Loucy (cell line): ENCODE results near the gene AKT1S1.

Experiments
- H2AFZ ChIP-seq: fragments of 200-600 bp; sonication (generic); 2 replicates; pipeline ENCODE4 v1.6.0; 2016; ENCODE audit warnings: antibody characterized with exemption, mild to moderate bottlenecking, low read length, moderate library complexity
- H3F3A ChIP-seq: fragments of 200-600 bp; 2 replicates; pipeline ENCODE4 v1.6.0; 2016; ENCODE audit warnings: antibody characterized with exemption, low read depth, mild to moderate bottlenecking
- H3K27me3 ChIP-seq: fragments of 200-600 bp; sonication (generic); 2 replicates; pipeline ENCODE4 v1.6.1; 2014; ENCODE audit warnings: low read length, mild to moderate bottlenecking; ENCODE audit not compliant: insufficient read depth, poor library complexity, severe bottlenecking
- H3K36me3 ChIP-seq: fragments of 200-600 bp; sonication (generic); 2 replicates; pipeline ENCODE4 v1.6.1; 2016; ENCODE audit warnings: low read length; ENCODE audit not compliant: insufficient read depth
- H3K4me1 ChIP-seq: fragments of 200-600 bp; sonication (generic); 2 replicates; pipeline ENCODE4 v1.5.1; 2014; ENCODE audit warnings: low read length, mild to moderate bottlenecking; ENCODE audit not compliant: insufficient read depth, poor library complexity, severe bottlenecking
- H3K4me2 ChIP-seq: fragments of 200-600 bp; sonication (generic); 2 replicates; pipeline ENCODE4 v1.6.0; 2014; ENCODE audit warnings: antibody characterized with exemption, low read length, low read depth, mild to moderate bottlenecking; ENCODE audit not compliant: poor library complexity, severe bottlenecking
- H3K4me3 ChIP-seq: fragments of 200-600 bp; sonication (generic); 2 replicates; pipeline ENCODE4 v1.5.1; 2014; ENCODE audit warnings: low read length, mild to moderate bottlenecking, mixed read lengths; ENCODE audit not compliant: poor library complexity, severe bottlenecking
- H3K79me2 ChIP-seq: fragments of 200-600 bp; sonication (generic); 2 replicates; pipeline ENCODE4 v1.6.1; 2014; ENCODE audit warnings: low read length; ENCODE audit not compliant: insufficient read depth
- H3K9ac ChIP-seq: fragments of 200-600 bp; sonication (generic); 2 replicates; pipeline ENCODE4 v1.6.0; 2014; ENCODE audit warnings: mild to moderate bottlenecking, low read depth, low read length, moderate library complexity; ENCODE audit not compliant: poor library complexity, severe bottlenecking
- H3K9me2 ChIP-seq: fragments of 200-600 bp; sonication (generic); replicated peaks from 2 replicates; pipeline ENCODE4 v1.6.1; 2016; ENCODE audit warnings: low read depth, low read length, mixed read lengths
- H3K9me3 ChIP-seq: fragments of 200-600 bp; sonication (generic); 2 replicates; pipeline ENCODE4 v1.6.1; 2014; ENCODE audit warnings: mild to moderate bottlenecking, antibody characterized with exemption, low read length, low read depth; ENCODE audit not compliant: insufficient read depth
- H4K20me1 ChIP-seq: fragments of 200-600 bp; sonication (generic); 2 replicates; pipeline ENCODE4 v1.6.0; 2014; ENCODE audit warnings: antibody characterized with exemption, low read length, mild to moderate bottlenecking; ENCODE audit not compliant: insufficient read depth, poor library complexity, severe bottlenecking
- EZH2phosphoT487 ChIP-seq: fragments of 200-600 bp; IDR thresholded peaks from 2 replicates; pipeline ENCODE4 v1.6.1; 2018; ENCODE audit warnings: antibody characterized with exemption, mild to moderate bottlenecking, moderate library complexity, borderline replicate concordance
- TF ChIP-seq, protein P1 (sequence below): fragments of 200-600 bp; sonication (generic); conservative IDR thresholded peaks from 2 replicates; pipeline ENCODE4 v1.5.1; 2014; ENCODE audit warnings: mild to moderate bottlenecking, antibody characterized with exemption, low read length

Gene AKT1S1

DNA sequence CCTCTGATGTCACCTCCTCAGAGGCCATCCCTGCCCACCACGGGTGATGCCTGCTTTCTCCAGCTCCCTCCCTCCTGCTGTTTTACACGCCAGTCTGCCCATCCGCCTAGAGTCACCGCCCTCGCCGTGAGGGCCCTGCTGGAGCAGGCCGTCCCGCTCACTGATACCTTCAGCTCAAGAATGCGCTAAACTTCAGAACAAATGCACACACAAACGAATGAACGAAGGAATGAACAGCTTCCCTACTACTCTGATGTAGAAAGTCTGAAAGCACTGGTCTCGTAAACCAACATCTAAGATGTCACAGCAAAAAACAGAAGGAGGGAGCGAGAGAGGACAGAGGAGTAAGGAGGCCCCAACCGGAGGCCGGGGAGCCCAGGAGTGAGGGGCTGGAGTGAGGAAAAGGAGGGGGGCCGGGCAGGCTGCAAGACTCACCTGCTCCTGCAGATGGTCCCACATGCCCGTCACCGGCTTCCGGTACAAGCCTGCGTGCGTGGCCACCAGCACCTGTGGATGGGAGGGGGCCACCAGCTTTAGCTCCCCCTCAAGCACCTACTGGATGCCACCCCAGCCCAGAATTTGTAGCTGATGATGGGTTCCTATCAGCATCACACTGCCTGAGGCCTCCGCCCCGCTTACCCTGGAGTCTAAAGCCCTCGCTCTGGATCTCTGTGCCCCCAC, 13.8 kb downstream of the AKT1S1 start:
- H3K9me2 ChIP-seq, result no peaks in the 10 kb centered on the region
- peaks cover 40% of the 10 kb centered on the region; the same call in 1 of the 2 replicates for H3K36me3 ChIP-seq
- peaks cover 54% of the 10 kb centered on the region for H4K20me1 ChIP-seq
- no peaks in the 10 kb centered on the region for H3K9me3 ChIP-seq
- TF ChIP-seq EZH2phosphoT487, result no peak
- TF ChIP-seq, protein P1, sequence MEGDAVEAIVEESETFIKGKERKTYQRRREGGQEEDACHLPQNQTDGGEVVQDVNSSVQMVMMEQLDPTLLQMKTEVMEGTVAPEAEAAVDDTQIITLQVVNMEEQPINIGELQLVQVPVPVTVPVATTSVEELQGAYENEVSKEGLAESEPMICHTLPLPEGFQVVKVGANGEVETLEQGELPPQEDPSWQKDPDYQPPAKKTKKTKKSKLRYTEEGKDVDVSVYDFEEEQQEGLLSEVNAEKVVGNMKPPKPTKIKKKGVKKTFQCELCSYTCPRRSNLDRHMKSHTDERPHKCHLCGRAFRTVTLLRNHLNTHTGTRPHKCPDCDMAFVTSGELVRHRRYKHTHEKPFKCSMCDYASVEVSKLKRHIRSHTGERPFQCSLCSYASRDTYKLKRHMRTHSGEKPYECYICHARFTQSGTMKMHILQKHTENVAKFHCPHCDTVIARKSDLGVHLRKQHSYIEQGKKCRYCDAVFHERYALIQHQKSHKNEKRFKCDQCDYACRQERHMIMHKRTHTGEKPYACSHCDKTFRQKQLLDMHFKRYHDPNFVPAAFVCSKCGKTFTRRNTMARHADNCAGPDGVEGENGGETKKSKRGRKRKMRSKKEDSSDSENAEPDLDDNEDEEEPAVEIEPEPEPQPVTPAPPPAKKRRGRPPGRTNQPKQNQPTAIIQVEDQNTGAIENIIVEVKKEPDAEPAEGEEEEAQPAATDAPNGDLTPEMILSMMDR, result no peak
- H2AFZ ChIP-seq, result no peak overlapping the region
- H3K27me3 ChIP-seq, result no peaks in the 10 kb centered on the region
- no peak overlapping the region for H3K9ac ChIP-seq
- H3K79me2 ChIP-seq, result peaks cover 40% of the 10 kb centered on the region
- H3K4me1 ChIP-seq, result peaks cover 24% of the 10 kb centered on the region
- no peak overlapping the region for H3K4me2 ChIP-seq
- no peaks in the 10 kb centered on the region for H3F3A ChIP-seq
- H3K4me3 ChIP-seq, result no peak overlapping the region

DNA sequence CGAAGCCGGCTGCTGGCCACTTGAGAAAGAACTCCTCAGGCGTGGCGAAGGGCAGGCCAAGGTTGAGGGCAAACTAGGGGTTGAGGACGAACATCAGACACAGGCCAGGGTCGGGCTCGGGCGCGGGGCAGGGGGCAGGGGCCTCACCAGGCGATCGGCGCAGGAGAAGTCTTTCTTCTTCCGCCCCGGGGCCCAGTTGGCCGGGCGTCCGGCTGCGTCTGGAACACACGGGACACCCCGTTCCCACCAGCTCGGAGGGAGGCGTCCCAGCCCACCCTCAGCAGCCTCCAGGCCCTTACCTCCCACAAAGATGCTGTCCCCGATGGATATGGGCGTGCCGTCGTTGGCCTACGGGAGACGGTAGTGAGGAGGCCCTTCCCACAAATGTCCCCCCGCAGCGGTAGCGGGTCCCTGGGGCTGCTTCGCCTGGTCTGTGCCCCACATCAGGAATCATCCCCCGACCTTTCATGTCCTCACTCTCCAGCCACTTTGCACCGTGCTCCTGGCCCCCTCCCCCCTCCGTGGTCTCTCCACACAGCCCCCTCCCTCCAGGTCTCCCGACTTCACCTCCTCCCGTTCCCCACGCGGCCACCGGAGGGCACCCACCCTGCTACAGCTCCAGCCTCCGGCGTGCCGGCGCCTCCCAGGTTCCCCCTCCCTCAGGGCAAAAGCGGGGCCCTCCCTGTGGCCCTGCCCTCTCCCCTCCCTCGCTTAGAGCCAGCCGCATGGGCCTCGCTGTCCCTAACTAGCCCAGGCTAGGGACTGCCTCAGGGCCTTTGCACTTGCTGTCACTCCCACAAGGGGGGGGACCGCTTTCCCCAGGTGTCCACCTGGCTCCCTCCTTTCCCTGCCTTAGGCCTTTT, 14.5 kb downstream of the AKT1S1 start:
- no peaks in the 10 kb centered on the region for H3K9me3 ChIP-seq
- no peak overlapping the region for H3K9ac ChIP-seq
- peaks cover 19% of the 10 kb centered on the region for H3K4me1 ChIP-seq
- H3K79me2 ChIP-seq, result peaks cover 38% of the 10 kb centered on the region
- H3K27me3 ChIP-seq, result no peaks in the 10 kb centered on the region
- H3K4me2 ChIP-seq, result no peak overlapping the region
- H3K4me3 ChIP-seq, result no peak overlapping the region
- TF ChIP-seq, protein P1, result peak; percentile 52
- TF ChIP-seq EZH2phosphoT487, result no peak
- H3K9me2 ChIP-seq, result no peaks in the 10 kb centered on the region
- H3F3A ChIP-seq, result no peaks in the 10 kb centered on the region
- H3K36me3 ChIP-seq, result peaks cover 43% of the 10 kb centered on the region; the same call in 1 of the 2 replicates
- H4K20me1 ChIP-seq, result peaks cover 54% of the 10 kb centered on the region
- H2AFZ ChIP-seq, result no peak overlapping the region

DNA sequence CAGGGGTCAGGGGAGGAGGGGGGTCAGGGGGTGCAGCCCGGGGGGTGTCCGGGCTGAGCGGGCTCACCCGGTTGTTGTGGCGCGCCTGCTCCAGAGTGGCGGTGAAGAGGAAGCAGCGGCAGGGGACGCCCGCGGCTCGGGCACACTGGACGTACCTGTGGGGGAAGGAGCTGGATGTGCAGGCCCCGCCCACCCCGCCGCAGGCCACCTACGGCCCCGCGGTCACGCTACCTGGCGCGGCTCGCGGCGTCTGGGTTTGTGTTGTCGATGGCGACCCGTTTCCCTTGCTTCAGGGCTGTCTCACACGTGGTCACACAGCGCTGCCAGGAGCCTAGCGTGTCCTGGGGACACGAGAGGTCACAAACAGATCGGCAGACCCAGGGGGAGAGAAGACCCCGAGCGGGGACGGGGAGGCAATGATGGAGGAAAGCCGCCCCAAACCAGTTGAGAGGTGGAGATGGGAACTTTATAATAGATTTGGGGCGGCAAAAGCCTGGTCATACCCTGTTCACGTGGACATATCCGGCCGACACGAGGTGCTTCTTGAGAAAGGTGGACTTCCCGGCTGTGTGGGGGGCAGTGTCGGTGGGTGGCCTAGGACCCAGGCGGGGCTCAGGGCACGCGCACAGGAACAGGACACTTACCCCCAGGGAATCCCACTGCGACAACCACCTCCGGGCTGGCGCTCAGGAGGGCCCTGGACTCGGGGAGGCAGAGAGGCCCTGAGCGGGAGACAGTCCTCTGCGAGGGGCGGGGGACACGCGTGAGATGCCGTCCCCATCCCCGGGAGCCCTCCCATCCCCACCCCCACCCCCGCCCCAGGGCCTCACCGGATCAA, 15.4 kb downstream of the AKT1S1 start:
- H3K4me3 ChIP-seq, result no peak overlapping the region
- no peaks in the 10 kb centered on the region for H3K9me3 ChIP-seq
- H3F3A ChIP-seq, result no peaks in the 10 kb centered on the region
- no peak for TF ChIP-seq EZH2phosphoT487
- TF ChIP-seq, protein P1, result no peak
- H3K4me1 ChIP-seq, result peaks cover 17% of the 10 kb centered on the region
- H3K27me3 ChIP-seq, result no peaks in the 10 kb centered on the region
- H2AFZ ChIP-seq, result no peak overlapping the region
- no peak overlapping the region for H3K4me2 ChIP-seq
- H3K79me2 ChIP-seq, result peaks cover 37% of the 10 kb centered on the region
- H3K9ac ChIP-seq, result no peak overlapping the region
- no peaks in the 10 kb centered on the region for H3K9me2 ChIP-seq
- peaks cover 52% of the 10 kb centered on the region; the same call in 1 of the 2 replicates for H3K36me3 ChIP-seq
- H4K20me1 ChIP-seq, result peaks cover 60% of the 10 kb centered on the region
